ENCODE data around the gene ZNF766. TPM values are rescaled to one million over a fixed set of nuclear protein-coding genes. Genes with fewer than 3 reads are reported as not detected.

ZNF766 gene
- polyA plus RNA-seq, 1 donor (not counting 4 experiments of a cell fraction or from before 2014, with no cell fraction given), result 10.6 TPM

GRCh38 chr19:52221031-52221430 is 48.4 kb upstream of the ZNF766 start:
- Histone ChIP-seq H3K36me3 (ENCODE audit: control insufficient read depth in 2 of 2, extremely low read depth in 1 of 2, insufficient read depth in 2 of 2, low read length in 2 of 2) (peaks cover 54 to 66% of the 10 kb centered on the region in 2 experiments), H3K9me3 (ENCODE audit: control insufficient read depth, low read depth, low read length) (no peaks in the 10 kb centered on the region)

GRCh38 chr19:52221831-52222375 is 47.5 kb upstream of the ZNF766 start:
- Histone ChIP-seq H3K9me1 (ENCODE audit: control insufficient read depth, extremely low read depth, insufficient read depth, low read length) (peaks cover 3% of the 10 kb centered on the region), H3K9me3 (ENCODE audit: control insufficient read depth, low read depth, low read length) (no peaks in the 10 kb centered on the region), H3K4me2 (ENCODE audit: control insufficient read depth, extremely low read depth, insufficient read depth, low read depth, low read length) (no peak overlapping the region), H3K79me2 (ENCODE audit: control insufficient read depth, insufficient read depth, low read length) (no peaks in the 10 kb centered on the region), H2AFZ (ENCODE audit: control insufficient read depth, low read length) (no peak overlapping the region), H3K27me3 (ENCODE audit: control insufficient read depth, extremely low read depth, insufficient read depth, low read length) (no peaks in the 10 kb centered on the region), H4K20me1 (ENCODE audit: control insufficient read depth, extremely low read depth, insufficient read depth, low read length) (no peaks in the 10 kb centered on the region), H3K27ac (ENCODE audit: control insufficient read depth, insufficient read depth, low read length) (no peak overlapping the region), H3K4me3 (ENCODE audit: control insufficient read depth in 2 of 3, extremely low read depth in 1 of 3, insufficient read depth in 2 of 3, low read depth in 1 of 3, low read length in 3 of 3) (no peak overlapping the region), H3K9ac (ENCODE audit: control insufficient read depth, extremely low read depth, insufficient read depth, low read length) (no peak overlapping the region), H3K36me3 (ENCODE audit: control insufficient read depth in 2 of 2, extremely low read depth in 1 of 2, insufficient read depth in 2 of 2, low read length in 2 of 2) (peaks cover 54 to 66% of the 10 kb centered on the region in 2 experiments), H3K4me1 (ENCODE audit: control insufficient read depth, extremely low read depth, insufficient read depth, low read length) (no peaks in the 10 kb centered on the region)
- no peak for FAIRE-seq
- TF ChIP-seq EZH2 (IDR thresholded peaks at IDR 0.05; ENCODE audit: low read length) (no peak), CTCF (optimal IDR thresholded peaks at IDR 0.05 in 1 of 3, IDR thresholded peaks at IDR 0.05 in 1 of 3, conservative IDR thresholded peaks at IDR 0.05 in 1 of 3; ENCODE audit: extremely low read depth in 1 of 3, insufficient read depth in 2 of 3, low read length in 3 of 3) (no peak)
- dilution Hi-C loops (cut with MboI; ENCODE audit: extremely low pct_ligation_motif_present, low sequenced_read_pairs), result no loop called here
- DNase-seq (ENCODE audit: low read depth, low spot score), result no peak

More at GRCh38 chr19:52221031-52221430, 48.4 kb upstream of the ZNF766 start:
- Histone ChIP-seq H3K9ac (ENCODE audit: control insufficient read depth, extremely low read depth, insufficient read depth, low read length) (no peak overlapping the region), H2AFZ (ENCODE audit: control insufficient read depth, low read length) (no peak overlapping the region), H3K4me3 (ENCODE audit: control insufficient read depth in 2 of 3, extremely low read depth in 1 of 3, insufficient read depth in 2 of 3, low read depth in 1 of 3, low read length in 3 of 3) (no peak overlapping the region), H3K27ac (ENCODE audit: control insufficient read depth, insufficient read depth, low read length) (no peak overlapping the region), H3K4me1 (ENCODE audit: control insufficient read depth, extremely low read depth, insufficient read depth, low read length) (no peaks in the 10 kb centered on the region), H3K9me1 (ENCODE audit: control insufficient read depth, extremely low read depth, insufficient read depth, low read length) (peaks cover 3% of the 10 kb centered on the region), H3K27me3 (ENCODE audit: control insufficient read depth, extremely low read depth, insufficient read depth, low read length) (no peaks in the 10 kb centered on the region), H3K4me2 (ENCODE audit: control insufficient read depth, extremely low read depth, insufficient read depth, low read depth, low read length) (no peak overlapping the region), H4K20me1 (ENCODE audit: control insufficient read depth, extremely low read depth, insufficient read depth, low read length) (no peaks in the 10 kb centered on the region), H3K79me2 (ENCODE audit: control insufficient read depth, insufficient read depth, low read length) (no peaks in the 10 kb centered on the region)
- DNase-seq (ENCODE audit: low read depth, low spot score), result no peak
- no peak for FAIRE-seq
- dilution Hi-C loops (cut with MboI; ENCODE audit: extremely low pct_ligation_motif_present, low sequenced_read_pairs), result no loop called here
- TF ChIP-seq CTCF (optimal IDR thresholded peaks at IDR 0.05 in 1 of 3, IDR thresholded peaks at IDR 0.05 in 1 of 3, conservative IDR thresholded peaks at IDR 0.05 in 1 of 3; ENCODE audit: extremely low read depth in 1 of 3, insufficient read depth in 2 of 3, low read length in 3 of 3) (no peak), EZH2 (IDR thresholded peaks at IDR 0.05; ENCODE audit: low read length) (no peak)

All from keratinocyte (primary cell).